CD4-positive, alpha-beta T cell treated with Interleukin-4 for 4 hours (primary cell): Measurements from ENCODE around the gene AMBRA1.
"Not testable (repeated sequence)": the region's sequence is repeated elsewhere in the genome, so short reads cannot be mapped to it uniquely, and the experiment has no call there.

ENCODE experiments used
- DNase-seq: peaks from one replicate; pipeline ENCODE4 v3.0.0-alpha.2; 2020

AMBRA1 gene

DNA sequence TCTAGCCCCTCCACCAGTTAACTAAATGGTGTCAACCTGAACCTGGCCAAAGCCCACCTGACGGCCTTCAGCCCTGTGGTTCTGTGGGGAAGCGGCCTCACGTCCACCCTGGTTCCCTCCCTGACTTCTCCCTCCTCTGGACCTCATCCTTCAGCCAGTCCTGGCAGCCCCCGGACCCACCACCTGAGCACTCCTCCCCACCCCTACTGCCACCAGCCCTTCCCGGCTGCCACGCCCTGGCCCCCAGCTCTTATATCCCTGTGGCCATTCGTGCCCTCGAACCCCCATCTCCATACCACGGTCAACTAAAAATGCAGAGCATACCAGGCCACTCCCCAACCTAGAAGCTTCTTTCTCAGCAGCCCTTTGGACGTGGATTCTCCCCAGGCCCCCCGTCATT is 216.5 kb downstream of the AMBRA1 start:
- DNase-seq, result no peak

DNA sequence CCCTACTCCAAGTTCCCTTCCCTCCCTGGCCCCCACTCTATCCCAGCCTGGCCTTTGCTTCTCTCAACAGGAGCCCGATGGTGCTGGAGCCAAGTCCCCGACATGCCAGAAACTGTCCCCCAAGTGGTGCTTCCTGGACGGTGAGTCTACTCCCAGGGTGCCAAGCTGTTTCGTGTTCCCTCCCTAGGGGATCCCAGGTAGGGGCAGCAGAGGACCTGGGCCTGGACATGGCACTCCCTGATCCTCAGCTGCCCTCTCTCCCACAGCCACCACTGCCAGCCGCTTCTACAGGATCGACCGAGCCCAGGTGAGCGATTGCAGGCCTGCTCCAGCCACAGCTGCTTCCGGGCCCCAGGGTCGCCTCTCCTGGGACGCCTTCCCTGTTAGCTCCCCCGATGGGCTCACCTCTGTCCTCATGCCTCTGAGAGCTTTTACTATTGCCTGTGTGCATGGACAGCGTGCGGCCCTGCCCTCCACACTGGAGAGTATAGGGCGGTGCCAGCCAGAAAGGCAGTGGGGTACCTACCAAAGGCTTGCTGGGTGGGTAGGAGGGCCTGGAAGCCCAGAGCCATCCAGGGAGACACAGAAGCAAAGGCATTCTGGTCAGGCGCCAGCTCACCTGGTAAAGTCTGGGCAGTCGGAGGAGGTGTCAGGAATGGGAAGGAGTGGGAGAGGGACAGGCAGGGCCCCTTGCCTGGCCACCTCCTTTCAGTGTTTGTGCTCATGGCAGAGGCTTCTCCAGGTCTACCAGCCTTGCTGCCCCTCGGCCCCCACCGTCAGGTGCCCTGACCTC is 217.4 kb downstream of the AMBRA1 start:
- no peak for DNase-seq

DNA sequence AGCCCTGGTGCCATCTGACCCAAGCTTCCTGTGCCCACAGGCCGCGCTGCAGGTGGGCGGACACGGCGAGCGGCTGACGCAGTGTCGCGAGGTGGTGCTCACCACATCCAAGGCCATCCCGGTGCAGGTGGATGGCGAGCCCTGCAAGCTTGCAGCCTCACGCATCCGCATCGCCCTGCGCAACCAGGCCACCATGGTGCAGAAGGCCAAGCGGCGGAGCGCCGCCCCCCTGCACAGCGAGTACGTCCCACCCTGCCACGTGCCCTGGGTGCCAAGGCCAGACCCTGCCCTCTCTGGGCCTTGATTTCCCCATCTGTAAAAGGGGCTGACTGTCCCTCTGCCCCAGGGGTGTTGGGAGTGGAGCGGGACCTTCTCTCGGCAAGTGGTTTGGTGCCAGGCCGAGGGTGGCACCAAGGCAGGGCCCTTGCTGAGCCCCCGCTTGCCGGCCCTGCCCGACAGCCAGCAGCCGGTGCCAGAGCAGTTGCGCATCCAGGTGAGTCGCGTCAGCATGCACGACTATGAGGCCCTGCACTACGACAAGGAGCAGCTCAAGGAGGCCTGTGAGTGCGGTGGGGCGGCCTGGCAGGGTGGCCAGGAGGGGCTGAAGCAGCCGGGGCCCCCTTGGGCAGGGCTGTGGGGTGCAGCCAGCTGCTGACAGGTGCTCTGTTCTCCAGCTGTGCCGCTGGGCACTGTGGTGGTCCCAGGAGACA is 218.3 kb downstream of the AMBRA1 start:
- DNase-seq, result no peak

DNA sequence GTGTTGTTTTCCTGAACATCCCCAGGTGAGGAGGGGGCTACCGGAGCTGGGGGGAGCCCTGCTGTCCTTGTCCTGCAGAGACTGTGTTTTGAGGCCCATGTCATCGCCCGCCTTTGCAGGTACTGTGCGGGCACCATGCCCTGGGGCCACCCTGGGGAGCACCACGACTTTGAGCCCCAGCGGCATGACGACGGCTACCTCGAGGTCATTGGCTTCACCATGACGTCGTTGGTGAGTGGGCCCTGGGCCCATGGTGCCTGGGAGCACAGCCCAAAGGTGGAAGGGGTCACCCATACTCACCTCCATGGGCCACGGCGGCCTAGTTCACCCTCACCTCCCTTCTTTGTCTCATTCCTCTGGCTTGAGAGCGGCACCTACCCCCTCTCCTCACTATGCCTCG is 219.0 kb downstream of the AMBRA1 start:
- DNase-seq, result no peak

DNA sequence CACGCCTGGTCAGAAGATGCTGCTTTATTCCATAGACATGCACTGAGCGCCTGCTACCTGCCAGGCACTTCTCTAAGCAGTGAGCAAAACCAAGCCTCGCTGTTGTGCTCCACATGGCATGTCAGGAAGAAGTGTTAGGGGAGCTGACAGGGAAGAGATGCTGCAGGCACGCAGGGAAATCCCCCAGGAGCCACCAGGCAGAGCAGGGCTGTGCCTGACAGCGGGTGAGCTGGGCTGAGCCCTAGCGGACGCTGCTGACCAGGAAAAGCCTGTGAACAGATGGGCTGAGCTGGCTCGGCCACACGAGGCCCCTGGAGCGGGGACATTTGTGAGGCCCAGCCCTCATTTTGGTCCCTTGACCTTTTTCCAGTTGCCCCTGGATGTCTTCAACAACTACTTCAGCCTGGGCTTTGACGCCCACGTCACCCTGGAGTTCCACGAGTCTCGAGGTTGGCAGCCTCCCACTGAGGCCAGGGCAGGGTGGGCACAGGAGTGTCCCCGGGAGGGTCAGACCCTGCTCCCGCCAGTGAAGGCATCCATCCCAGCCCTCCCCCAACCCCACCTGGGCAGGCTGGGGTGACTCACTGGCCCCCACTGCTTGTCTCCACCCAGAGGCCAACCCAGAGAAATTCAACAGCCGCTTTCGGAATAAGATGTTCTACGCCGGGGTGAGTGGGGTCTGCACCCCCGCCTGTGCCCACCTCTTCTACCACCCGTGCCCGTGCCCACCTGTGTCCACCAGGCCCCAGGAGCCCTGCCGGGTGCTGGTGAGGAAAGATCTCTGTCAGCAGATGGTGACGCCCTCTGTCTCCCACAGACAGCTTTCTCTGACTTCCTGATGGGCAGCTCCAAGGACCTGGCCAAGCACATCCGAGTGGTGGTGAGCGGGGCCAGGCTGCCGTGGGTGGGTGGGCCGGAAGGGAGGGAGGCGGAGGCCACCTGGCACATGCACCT is 219.8 kb downstream of the AMBRA1 start:
- DNase-seq, result no peak

DNA sequence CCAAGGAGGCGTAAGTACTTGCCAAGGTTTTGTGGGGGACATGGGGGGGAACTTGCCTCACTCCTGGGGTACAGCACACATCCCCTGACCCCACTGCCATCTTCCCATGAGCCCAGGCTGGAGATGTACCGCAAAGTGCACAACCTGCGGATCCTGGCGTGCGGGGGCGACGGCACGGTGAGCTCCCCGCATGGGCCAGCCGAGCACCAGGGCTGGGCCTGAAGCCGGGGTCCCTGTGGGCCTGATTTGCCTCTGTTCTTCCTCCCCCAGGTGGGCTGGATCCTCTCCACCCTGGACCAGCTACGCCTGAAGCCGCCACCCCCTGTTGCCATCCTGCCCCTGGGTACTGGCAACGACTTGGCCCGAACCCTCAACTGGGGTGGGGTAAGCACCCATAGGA is 221.3 kb downstream of the AMBRA1 start:
- not testable (repeated sequence) for DNase-seq

DNA sequence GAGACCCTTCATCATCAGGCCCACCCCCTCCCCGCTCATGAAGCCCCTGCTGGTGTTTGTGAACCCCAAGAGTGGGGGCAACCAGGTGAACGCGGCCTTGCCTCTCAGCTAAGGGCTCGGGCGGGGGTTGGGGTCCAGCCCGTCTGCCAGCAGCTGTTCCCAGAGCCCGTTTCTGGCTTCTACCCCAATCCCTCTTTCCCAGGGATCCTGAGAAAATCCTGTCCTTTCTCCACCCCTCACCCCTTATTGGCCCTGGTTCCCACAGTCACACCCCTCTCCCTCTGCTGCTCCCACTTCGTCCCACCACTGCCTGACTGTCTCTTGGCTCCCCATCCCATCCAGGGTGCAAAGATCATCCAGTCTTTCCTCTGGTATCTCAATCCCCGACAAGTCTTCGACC is 221.7 kb downstream of the AMBRA1 start:
- no peak for DNase-seq

DNA sequence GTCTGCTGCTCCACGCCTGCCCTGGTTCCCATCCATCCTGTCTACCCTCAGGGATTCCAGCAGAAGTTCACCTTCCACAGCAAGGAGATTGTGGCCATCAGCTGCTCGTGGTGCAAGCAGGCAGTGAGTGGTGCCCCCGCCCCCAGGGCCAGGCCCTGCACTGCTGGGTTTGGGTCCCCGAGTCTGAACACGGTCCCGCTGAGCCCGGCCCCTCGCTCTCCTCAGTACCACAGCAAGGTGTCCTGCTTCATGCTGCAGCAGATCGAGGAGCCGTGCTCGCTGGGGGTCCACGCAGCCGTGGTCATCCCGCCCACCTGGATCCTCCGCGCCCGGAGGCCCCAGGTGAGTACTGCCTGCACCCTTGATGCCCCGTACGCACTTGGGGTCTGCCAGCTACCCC is 222.6 kb downstream of the AMBRA1 start:
- DNase-seq, result not testable (repeated sequence)

DNA sequence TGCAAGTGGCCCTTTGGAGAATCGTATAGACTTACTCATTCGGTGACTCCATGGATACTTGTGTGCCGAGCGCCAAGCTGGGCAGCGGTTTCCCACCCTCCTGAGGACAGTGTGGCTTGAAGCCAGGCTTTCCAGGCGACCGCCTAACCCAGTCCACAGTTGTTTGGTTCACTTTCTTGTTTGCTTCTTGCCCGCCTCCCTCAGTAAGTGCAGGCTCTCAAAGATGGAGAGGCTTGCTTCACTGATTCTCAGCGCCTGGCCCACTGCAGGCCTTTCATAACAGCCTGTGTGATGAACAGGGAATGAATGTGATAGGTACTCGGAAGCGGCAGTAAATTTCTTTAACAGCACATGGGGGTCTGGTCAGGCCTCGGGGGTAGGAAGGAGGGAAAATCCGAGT is 223.6 kb downstream of the AMBRA1 start:
- DNase-seq, result no peak

DNA sequence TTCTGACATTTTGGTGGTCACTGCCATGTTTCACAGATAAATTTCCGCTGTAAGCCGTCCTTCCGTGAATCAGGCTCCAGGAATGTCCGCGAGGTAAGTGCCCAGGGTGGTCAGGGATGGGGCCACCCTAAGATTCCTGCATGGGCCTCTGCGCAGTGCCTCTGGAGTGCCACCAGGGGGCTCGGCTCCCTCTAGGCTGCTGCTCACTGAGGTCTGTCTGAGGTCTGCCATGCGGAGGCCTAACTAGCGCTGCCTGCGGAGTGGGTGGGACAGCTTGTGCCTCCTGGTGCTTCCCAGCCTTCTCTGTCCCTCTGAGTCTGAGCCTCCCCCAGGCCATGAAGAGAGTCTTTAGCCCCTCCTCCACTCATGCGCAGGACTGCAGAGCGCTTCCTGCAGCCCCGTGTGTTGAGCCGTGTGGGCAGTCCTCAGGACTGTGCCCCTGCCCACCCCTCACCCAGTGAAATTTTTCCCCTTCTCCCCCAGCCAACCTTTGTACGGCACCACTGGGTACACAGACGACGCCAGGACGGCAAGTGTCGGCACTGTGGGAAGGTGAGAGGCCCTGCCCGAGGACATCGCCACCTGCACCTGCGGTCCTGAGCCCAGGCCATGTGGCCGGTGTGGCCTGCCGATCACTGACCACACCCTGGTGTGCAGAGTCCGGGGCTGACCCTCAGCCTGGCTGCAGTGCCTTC is 224.2 kb downstream of the AMBRA1 start:
- peak; percentile 40 for DNase-seq

DNA sequence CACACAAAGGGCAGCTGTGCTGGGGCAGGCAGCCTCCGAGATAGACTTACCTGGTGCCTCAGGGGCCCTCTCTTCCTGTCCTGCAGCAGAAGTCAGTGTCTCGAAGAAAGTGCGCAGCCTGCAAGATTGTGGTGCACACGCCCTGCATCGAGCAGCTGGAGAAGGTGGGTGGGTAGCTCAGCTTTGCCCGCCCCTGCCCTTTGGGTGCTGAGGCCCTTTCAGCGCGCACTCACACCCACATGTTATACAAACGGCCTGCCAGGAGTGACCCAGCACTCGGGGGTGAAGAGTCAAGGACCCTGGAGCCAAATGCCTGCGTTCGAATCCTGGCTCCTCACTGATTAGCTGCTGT is 225.9 kb downstream of the AMBRA1 start:
- no peak for DNase-seq

DNA sequence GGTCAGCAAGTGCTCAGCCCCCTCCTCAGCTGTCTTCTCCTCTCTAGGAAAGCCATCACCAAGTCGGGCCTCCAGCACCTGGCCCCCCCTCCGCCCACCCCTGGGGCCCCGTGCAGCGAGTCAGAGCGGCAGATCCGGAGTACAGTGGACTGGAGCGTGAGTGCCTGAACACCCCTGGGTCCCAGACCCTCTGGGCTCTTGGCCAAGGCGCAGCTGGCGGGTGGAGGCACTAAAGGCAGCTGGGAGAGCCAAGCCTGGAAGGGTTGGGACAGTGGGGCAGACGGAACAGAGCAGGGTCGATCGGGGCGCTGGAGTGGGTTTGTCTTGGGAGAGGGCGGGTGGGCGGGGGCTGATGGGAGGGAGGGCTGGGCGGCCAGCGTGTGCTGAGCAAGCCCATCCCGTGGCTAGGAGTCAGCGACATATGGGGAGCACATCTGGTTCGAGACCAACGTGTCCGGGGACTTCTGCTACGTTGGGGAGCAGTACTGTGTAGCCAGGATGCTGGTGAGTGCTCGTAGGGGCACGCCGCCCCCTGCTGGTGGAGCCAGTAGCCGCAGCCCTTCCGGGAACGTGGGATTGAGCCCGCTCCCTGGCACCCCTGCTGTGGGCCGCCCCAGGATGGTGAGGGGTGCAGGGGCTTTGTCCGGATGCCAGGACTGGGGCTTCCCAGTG is 226.4 kb downstream of the AMBRA1 start:
- DNase-seq, result peak; percentile 71

DNA sequence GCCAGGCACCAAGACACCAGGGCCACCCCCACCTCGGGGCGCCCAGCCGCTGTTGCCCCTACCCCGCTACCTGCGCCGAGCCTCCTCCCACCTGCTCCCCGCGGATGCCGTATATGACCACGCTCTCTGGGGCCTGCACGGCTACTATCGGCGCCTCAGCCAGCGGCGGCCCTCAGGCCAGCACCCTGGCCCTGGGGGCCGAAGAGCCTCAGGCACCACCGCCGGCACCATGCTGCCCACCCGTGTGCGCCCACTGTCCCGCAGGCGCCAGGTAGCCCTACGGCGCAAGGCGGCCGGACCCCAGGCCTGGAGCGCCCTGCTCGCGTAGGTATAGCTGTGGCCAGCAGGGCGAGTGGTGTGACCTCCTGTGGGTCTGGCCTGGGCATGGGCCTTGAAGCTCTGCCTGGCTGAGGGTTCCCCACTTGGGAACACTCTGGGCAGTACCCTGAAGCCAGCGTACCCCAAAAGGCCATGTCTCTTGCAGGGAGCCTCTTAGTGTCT is 227.1 kb downstream of the AMBRA1 start:
- no peak for DNase-seq

DNA sequence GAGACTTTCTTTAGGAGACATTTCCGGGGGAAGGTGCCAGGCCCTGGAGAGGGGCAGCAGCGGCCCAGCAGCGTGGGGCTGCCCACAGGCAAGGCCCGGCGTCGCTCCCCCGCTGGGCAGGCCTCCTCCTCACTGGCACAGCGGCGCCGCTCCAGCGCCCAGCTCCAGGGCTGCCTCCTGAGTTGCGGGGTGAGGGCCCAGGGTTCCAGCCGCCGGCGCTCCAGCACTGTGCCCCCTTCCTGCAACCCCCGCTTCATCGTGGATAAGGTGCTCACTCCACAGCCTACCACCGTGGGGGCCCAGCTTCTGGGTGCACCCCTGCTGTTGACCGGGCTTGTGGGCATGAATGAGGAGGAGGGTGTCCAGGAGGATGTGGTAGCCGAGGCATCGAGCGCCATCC is 227.6 kb downstream of the AMBRA1 start:
- no peak for DNase-seq

DNA sequence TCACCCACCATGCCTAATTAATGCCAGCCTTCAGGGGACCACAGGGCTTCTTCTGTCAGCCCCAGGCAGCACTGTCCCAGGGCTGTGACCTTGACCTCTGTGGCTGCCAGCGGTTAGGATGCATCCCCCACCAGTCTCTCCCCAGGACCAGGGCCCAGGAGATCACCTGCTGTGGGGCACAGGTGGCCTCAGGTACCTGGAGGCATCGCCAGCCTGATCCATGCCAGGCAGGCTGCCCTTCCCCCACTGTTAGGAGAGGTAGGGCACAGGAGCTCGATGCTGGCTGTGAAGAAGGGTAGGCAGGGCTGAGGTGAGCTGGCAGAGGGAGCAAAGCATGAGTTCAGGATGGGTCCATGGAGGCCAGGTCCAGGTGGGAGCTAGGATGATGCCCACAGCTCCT is 229.0 kb downstream of the AMBRA1 start:
- no peak for DNase-seq

DNA sequence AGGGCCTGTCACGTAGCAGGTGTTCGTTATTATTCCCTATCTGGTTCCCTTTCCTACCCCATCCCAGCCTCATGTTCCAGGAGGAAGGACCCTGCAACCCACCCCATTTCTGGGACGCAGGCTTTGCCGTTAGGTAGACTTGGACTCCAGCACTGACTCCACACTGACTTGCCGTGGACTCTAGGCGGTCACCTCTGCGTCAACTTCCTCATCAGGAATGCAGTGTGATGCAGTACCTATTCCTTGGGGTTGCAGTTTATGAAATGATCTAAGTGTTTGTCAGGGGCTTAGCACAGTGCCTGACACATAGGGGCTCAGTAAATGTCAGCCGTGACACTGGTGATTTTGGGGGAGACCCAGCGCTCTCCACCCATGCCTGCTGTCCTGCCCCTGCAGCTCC is 229.8 kb downstream of the AMBRA1 start:
- no peak for DNase-seq

DNA sequence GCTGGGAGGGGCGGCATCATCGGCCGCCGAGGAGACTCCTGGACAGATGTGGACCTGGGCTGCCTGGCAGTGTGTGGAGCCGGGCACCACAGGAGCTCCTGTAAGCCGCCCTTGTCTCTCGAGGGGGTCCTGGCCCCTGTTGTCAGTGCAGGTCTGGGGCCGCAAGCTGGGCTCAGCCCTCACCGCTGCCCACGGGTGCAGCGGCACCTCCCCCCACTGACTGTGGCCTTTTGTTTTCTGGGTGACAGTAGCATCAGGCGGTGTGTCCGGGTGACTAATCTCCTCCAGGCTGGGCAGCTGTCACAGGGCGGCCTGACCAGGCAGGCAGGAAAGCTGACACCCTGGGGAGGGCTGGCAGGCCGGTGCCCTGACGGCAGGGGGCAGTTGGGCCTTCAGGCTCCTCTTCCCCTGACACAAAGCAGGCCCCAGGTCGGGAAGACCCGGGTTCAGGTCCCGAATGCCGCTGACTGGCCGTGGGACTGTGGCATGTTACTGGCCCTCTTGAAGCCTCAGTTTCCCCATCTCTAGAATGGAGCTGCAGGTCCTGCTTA is 230.3 kb downstream of the AMBRA1 start:
- no peak for DNase-seq

DNA sequence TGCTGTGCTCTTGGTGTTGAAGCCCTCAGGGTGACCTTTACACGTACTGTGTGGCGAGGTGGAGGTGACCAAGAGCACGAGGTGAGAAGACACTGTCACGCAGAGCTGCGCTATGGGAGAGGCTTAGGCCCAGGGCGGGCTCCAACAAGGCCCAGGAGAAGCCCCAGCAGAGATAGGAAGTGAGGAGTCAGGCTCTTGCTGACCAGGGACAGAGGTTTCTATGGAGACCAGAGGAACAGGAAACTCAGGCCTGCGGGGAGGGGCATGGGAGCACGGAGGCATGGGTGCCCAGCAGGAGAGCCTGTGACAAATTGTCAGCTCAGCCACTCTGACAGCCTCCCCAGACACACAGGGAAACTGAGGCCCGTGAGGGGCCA is 230.8 kb downstream of the AMBRA1 start:
- DNase-seq, result no peak

DNA sequence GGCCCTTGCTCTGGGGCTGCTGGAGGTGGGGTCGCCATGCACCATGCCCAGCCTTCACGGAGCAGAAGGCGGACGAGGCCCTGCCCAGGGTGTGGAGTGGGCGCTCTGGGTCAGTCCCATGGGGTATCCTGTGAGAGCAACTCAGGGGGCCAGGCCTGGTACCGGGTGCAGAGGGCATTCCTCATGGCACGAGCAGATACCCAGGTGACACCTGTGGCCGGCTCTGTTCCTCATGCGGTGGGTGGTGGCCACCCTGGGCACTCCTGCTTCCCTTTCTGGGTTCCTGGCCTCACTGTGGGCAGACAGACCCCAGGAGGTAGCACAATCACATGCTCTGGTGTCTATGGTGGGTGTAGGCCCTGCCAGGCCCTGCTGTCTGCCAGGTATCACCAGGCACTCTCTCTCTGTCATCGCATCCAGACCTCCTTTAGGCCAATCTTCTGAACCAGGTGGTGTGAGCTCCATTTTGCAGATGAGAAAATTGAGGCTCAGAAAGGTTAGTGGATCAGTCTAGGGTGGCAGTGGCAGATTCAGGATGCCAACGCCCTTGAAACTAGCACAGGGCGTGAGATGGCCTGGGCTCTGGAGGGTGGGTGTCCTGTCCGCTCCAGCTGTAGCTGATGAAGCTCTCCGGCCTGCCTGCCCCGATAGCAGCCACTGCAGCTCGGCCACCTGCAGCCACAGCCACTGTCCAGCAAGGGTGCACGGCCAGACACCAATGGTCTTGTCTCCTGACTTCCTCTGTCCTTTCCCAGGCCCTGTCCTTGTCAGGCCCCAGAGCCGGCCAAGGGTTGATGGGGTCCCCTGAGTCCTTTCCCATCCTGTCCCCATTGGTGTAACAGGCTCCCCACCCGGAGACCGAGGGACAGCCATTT is 231.4 kb downstream of the AMBRA1 start:
- no peak for DNase-seq

DNA sequence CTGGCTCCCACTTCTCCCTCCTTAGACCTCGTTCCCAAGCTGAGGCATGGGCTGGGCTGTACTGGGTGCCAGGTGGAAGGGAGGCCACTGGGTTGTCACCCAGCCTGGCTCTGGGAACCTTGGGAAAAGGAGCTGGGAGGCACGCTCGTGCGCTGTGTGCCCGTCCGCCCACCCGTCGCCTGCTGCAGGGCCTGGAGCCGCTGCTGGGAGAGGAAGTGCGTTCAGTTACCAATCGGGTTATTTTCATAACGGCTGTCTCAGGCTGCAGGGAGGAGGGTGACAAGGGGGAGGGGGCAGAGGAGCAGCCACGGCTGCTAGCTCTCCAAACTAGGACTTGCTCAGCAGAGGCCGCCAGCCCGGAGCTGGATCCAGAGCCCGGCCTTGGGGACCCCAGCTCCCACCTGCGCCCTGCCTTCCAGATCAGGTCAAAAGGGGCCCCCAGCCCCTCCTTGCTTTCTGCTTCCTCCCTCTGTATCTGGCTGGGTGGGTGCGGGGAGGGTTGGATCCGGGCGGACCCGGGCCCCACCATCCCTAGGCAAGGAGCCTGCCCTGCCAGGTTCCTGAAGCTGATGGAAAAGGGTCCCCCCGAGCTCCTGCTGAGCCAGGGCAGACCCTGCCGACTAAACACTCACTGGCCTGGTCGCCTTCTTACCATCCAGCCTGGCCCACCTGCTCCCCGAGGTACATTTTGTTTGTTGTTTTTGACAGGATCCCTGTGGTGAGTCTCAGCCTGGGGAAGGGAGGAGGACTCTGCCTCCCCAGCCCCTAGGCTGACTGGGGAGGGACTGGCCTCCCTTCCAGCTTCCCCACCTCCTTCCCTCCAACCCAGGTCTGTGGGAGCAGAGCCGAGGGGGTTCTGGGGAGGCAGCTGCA is 232.3 kb downstream of the AMBRA1 start:
- peak; percentile 65 for DNase-seq
